NCI-H748 (cell line): ENCODE data around the gene KCNMB3.
"Not testable (repeated sequence)": the region's sequence is repeated elsewhere in the genome, so short reads cannot be mapped to it uniquely, and the experiment has no call there.

Source experiments
- DNase-seq: peaks from one replicate; lab custom pipeline; 2025; ENCODE audit not compliant: unreplicated experiment; lab: John Stamatoyannopoulos, UW

The KCNMB3 gene

GRCh38 chr3:179250803-179251476 lies at the start of gene KCNMB3:
KCNMB3 (minus strand) TSS chr3:179251114; CDS start chr3:179250990, 124 bp downstream.
- no peak for DNase-seq

- DNase-seq, result no peak
These were observed 49.2 kb upstream of the KCNMB3 start for GRCh38 chr3:179299999-179300613.

GRCh38 chr3:179299316-179299715 lies 48.4 kb upstream of the KCNMB3 start:
- DNase-seq, result no peak

GRCh38 chr3:179297971-179298725 lies 47.2 kb upstream of the KCNMB3 start:
- DNase-seq, result no peak

GRCh38 chr3:179292450-179292849 lies 41.5 kb upstream of the KCNMB3 start:
- DNase-seq, result no peak

- no peak for DNase-seq
These were observed 38.4 kb upstream of the KCNMB3 start for GRCh38 chr3:179289295-179289694.

GRCh38 chr3:179288845-179289244 lies 37.9 kb upstream of the KCNMB3 start:
- no peak for DNase-seq

- DNase-seq, result no peak
These were observed 35.4 kb upstream of the KCNMB3 start for GRCh38 chr3:179286331-179286730.

- no peak for DNase-seq
These were observed 30.9 kb upstream of the KCNMB3 start for GRCh38 chr3:179281825-179282224.

GRCh38 chr3:179279837-179280236 lies 28.9 kb upstream of the KCNMB3 start:
- DNase-seq, result no peak

- DNase-seq, result no peak
These were observed 28.2 kb upstream of the KCNMB3 start for GRCh38 chr3:179278932-179279693.

- DNase-seq, result no peak
These were observed 27.2 kb upstream of the KCNMB3 start for GRCh38 chr3:179278151-179278550.

GRCh38 chr3:179276743-179277142 lies 25.8 kb upstream of the KCNMB3 start:
- DNase-seq, result no peak

- DNase-seq, result no peak
These were observed 25.1 kb upstream of the KCNMB3 start for GRCh38 chr3:179276001-179276400.

- not testable (repeated sequence) for DNase-seq
These were observed 23.5 kb upstream of the KCNMB3 start for GRCh38 chr3:179274434-179274833.

GRCh38 chr3:179272385-179272784 lies 21.5 kb upstream of the KCNMB3 start:
- peak; percentile 10 for DNase-seq

- no peak for DNase-seq
These were observed 18.3 kb upstream of the KCNMB3 start for GRCh38 chr3:179269152-179269707.

- DNase-seq, result no peak
These were observed 17.6 kb upstream of the KCNMB3 start for GRCh38 chr3:179268400-179269051.

GRCh38 chr3:179266701-179267211 lies 15.8 kb upstream of the KCNMB3 start:
- no peak for DNase-seq

GRCh38 chr3:179265875-179266274 lies 15.0 kb upstream of the KCNMB3 start:
- DNase-seq, result no peak
